Cardiac fibroblast (primary cell): ENCODE measurements around the gene SIN3B.

Experiments used
- DNase-seq, 2 donors: peaks; one replicate each; pipeline versions ENCODE4 v3.0.0 to v3.0.0-alpha.2; 2010; ENCODE audit warnings: low read depth in 2 of 2
- H3K4me3 ChIP-seq, 2 donors: replicated peaks in 1 of 2; 1 replicate in 1 of 2; 2 replicates in 1 of 2; pipeline ENCODE4 v1.5.1; 2011; ENCODE audit warnings: low read depth in 2 of 2, low read length in 2 of 2, mild to moderate bottlenecking in 2 of 2, moderate library complexity in 1 of 2
- CTCF ChIP-seq: IDR thresholded peaks from one replicate; pipeline ENCODE4 v1.5.1; 2011; ENCODE audit warnings: low read depth, mild to moderate bottlenecking, low read length, inconsistent platforms

The SIN3B gene

GRCh38 chr19:16915135-16915534, 85.9 kb downstream of the SIN3B start:
- no peak for DNase-seq
- H3K4me3 ChIP-seq, result no peak overlapping the region
- TF ChIP-seq CTCF, result no peak

DNA sequence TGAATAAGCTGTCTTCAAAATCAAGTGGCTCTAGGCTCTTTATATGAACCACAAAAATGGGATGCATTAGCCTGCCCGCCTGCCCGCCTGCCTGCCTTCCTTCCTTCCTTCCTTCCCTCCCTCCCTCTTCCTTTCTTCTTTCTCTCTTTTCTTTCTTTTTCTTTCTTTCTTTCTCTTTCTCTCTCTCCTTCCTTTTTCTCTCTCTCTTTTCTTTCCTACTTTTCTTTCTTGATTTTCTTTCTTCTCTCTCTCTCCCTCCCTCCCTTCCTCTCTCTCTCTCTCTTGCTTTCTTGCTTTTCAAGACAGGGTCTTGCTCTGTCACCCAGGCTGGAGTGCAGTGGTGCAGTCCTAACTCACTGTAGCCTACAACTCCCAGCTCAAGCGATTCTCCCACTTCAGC, 86.5 kb downstream of the SIN3B start:
- DNase-seq, result no peak
- H3K4me3 ChIP-seq, result no peak overlapping the region
- TF ChIP-seq CTCF, result no peak

- no peak overlapping the region for H3K4me3 ChIP-seq
- no peak for TF ChIP-seq CTCF
- DNase-seq, result no peak
These were observed 88.2 kb downstream of the SIN3B start for GRCh38 chr19:16917401-16917800.

DNA sequence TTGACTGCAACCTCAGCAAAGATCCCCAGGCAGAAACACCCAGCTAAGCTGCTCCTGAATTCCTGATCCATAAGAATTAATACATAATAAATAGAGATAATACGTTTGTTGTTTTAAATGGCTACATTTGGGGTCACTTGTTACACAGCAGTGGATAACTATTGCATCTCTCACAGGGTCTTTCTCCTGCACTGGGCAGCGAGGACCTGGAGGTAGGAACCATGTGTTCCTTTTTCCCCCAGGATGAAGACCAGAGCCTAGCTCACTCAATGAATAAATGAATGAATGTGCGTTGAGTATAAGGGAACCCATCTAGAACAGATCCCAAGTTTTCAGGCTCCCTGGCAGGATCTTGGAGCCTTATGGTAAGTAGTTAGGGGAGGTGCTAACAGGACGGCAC, 90.3 kb downstream of the SIN3B start:
- TF ChIP-seq CTCF, result no peak
- H3K4me3 ChIP-seq, result no peak overlapping the region
- no peak for DNase-seq

DNA sequence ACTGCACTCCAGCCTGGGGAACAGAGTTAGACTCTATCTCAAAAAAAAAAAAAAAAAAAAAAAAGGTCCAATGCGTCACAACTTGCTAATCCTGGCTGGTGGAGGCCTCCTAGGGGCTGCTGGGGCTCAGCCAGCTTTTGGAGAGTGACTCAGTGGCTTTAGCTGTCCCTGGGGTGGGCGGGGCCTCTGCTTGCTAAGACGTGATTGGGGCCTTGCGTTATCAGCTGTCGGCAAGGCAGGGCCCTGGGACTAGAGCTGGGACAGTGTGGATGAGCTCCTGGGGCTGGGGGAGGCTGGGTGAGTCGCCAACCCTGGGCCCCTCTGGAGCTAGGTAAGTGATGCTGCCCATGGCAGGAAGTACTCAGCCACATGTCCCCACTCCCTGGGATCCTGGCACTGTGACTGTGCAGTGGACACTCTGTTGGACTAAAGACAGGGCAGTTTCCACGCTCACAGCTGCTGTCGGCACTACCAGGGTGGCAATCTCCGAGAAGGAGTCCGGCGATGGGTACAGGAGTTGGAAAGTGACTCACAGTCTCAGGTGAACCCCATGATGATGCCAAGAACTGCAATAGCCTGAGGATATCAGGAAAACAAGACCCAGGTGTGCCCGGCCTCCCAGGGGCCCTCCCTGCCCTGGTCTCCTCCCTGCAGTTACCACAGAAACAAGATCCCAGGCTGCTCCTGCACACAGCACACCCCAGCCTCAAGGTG, 91.8 kb downstream of the SIN3B start:
- TF ChIP-seq CTCF, result no peak
- H3K4me3 ChIP-seq, result no peak overlapping the region

DNA sequence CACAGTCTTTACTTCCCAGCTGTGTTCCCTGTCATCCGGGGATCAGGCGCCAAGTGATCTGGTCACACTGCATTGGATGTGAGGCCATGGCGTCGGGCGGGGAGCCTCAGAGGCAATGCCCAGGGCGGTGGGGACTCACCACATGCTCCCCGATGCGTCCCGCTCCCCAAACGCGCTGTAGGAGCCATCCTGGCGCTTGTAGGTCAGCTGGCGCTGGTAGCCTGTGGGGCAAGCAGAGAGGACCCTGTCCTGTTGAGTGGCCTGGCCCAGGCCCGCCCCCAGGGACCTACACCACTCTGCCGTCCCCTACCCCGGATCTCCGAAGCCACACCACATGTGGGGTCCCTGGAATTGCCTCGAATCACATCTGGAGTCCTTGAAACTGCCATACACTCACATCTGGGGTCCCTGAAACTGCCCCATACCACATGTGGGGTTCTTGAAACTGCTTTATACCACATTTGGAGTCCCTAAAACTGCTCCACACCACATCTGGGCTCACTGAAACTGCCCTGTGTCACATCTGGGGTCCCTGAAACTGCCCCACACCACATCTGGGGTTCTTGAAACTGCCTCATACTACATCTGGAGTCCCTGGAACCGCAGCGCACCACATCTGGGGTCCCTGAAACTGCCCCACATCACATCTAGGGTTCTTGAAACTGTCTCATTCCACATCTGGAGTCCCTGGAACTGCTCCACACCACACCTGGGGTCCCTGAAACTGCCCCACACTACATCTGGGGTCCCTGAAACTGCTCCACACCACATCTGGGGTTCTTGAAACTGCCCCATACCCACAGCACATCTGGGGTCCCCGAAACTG, 92.8 kb downstream of the SIN3B start:
- no peak for TF ChIP-seq CTCF
- no peak overlapping the region for H3K4me3 ChIP-seq
- no peak for DNase-seq

More for the DNA sequence above, 91.8 kb downstream of the SIN3B start:
- peak; percentile 82 to 95 for DNase-seq

DNA sequence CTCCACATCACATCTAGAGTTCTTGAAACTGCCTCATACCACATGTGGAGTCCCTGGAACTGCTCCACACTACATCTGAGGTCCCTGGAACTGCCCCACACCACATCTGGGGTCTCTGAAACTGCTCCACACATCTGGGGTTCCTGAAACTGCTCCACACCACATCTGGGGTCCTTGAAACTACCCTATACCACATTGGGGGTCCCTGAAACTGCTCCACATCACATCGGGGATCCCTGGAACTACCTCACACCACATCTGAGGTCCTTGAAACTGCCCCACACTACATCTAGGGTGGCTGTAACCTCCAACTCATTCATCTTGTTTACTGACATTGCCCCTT, 93.4 kb downstream of the SIN3B start:
- DNase-seq, result no peak
- H3K4me3 ChIP-seq, result no peak overlapping the region
- TF ChIP-seq CTCF, result no peak
